Keratinocyte (primary cell): ENCODE results near the gene ITPR2.

Experiments used
- EZH2 ChIP-seq: IDR thresholded peaks from one replicate; pipeline ENCODE4 v1.6.1; 2012; ENCODE audit warnings: inconsistent platforms, mild to moderate bottlenecking, low read length, moderate library complexity
- TF ChIP-seq, protein P1 (sequence below), 3 experiments: IDR thresholded peaks in 1 of 3; conservative IDR thresholded peaks in 1 of 3; optimal IDR thresholded peaks in 1 of 3; 2 replicates in 2 of 3; 3 replicates in 1 of 3; pipeline versions ENCODE3 to v1.5.1; 2011; ENCODE audit warnings: low read length in 3 of 3, mild to moderate bottlenecking in 3 of 3, moderate library complexity in 2 of 3, control low read depth in 1 of 3, inconsistent platforms in 1 of 3; ENCODE audit not compliant: insufficient read depth in 2 of 3; ENCODE audit errors: extremely low read depth in 1 of 3

DNA sequence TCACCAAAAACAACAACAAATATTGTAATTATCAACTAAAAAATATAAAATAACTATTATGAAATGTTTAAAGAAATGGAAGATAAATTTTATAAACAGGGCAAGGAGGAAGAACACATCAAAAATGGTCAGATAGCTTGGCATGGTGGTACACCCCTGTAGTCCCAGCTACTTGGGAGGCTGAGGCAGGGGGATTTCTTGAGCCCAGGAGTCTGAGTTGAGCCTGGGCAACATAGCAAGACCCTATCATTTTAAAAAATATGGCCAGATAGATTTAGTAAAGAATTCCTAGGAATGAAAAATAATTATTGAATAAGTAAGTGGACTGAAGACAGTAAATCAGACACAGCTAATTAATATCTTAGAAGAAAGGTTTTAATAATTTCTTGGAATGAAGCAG lies 32.6 kb downstream of the ITPR2 start:
- TF ChIP-seq, protein P1, sequence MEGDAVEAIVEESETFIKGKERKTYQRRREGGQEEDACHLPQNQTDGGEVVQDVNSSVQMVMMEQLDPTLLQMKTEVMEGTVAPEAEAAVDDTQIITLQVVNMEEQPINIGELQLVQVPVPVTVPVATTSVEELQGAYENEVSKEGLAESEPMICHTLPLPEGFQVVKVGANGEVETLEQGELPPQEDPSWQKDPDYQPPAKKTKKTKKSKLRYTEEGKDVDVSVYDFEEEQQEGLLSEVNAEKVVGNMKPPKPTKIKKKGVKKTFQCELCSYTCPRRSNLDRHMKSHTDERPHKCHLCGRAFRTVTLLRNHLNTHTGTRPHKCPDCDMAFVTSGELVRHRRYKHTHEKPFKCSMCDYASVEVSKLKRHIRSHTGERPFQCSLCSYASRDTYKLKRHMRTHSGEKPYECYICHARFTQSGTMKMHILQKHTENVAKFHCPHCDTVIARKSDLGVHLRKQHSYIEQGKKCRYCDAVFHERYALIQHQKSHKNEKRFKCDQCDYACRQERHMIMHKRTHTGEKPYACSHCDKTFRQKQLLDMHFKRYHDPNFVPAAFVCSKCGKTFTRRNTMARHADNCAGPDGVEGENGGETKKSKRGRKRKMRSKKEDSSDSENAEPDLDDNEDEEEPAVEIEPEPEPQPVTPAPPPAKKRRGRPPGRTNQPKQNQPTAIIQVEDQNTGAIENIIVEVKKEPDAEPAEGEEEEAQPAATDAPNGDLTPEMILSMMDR (optimal IDR thresholded peaks at IDR 0.05 in 1 of 3, IDR thresholded peaks at IDR 0.05 in 1 of 3, conservative IDR thresholded peaks at IDR 0.05 in 1 of 3; ENCODE audit: extremely low read depth in 1 of 3, insufficient read depth in 2 of 3, low read length in 3 of 3), result no peak
- TF ChIP-seq EZH2, result no peak
